OCI-LY3 (cell line): ENCODE data around the gene KIF20A.

Experiments used
- EZH2phosphoT487 ChIP-seq: fragments of 200-600 bp; shearing (Covaris generic); IDR thresholded peaks from 2 replicates; pipeline ENCODE4 v1.6.1; 2018; ENCODE audit warnings: antibody characterized with exemption, mixed run types, low read depth
- TF ChIP-seq, protein P1 (sequence below): fragments of 200-600, 300-600 bp; sonication (generic); IDR thresholded peaks from 2 replicates; pipeline ENCODE4 v1.5.1; 2014; ENCODE audit warnings: antibody characterized with exemption, low read length, low read depth

DNA sequence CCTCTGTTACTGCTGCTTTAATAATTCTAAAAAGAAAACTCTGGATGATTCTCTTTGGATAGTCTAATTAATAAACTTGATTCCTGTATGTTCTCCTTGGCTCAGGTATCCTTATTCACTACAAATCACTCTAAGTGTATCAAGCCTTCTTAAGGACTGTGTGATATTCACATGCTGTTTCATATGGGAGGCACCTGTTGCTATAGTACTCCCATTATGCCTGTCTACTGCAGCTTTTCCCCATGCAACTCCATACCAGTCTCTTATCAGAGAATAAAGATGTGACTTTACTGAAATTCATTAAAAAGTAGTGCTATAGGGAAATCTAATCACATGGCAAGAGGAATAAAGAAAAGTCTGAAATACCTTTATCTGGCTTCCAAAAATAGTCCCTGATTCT, 15.2 kb upstream of the KIF20A start:
- TF ChIP-seq, protein P1, sequence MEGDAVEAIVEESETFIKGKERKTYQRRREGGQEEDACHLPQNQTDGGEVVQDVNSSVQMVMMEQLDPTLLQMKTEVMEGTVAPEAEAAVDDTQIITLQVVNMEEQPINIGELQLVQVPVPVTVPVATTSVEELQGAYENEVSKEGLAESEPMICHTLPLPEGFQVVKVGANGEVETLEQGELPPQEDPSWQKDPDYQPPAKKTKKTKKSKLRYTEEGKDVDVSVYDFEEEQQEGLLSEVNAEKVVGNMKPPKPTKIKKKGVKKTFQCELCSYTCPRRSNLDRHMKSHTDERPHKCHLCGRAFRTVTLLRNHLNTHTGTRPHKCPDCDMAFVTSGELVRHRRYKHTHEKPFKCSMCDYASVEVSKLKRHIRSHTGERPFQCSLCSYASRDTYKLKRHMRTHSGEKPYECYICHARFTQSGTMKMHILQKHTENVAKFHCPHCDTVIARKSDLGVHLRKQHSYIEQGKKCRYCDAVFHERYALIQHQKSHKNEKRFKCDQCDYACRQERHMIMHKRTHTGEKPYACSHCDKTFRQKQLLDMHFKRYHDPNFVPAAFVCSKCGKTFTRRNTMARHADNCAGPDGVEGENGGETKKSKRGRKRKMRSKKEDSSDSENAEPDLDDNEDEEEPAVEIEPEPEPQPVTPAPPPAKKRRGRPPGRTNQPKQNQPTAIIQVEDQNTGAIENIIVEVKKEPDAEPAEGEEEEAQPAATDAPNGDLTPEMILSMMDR: no peak
- no peak for TF ChIP-seq EZH2phosphoT487
